Gastrocnemius medialis (tissue), 4 donors: ENCODE data around the gene PTPA.

ENCODE experiments used
- CTCF ChIP-seq, 5 experiments: fragments of 450-650 bp in 3 of 5; fragments of 200-600 bp in 2 of 5; sonication (generic) in 2 of 5; IDR thresholded peaks in 4 of 5; conservative IDR thresholded peaks in 1 of 5; 1 replicate in 4 of 5; 2 replicates in 1 of 5; pipeline ENCODE4 v1.5.1; 2016 to 2019; ENCODE audit warnings: antibody characterized with exemption in 5 of 5, mild to moderate bottlenecking in 3 of 5, moderate library complexity in 3 of 5
- POLR2A ChIP-seq, 2 donors: fragments of 450-650 bp; IDR thresholded peaks; one replicate each; pipeline ENCODE4 v1.6.1; 2017; ENCODE audit warnings: antibody characterized with exemption in 2 of 2, mild to moderate bottlenecking in 2 of 2, moderate library complexity in 2 of 2

GRCh38 chr9:129094387-129095169 is 16.6 kb upstream of the PTPA start:
- TF ChIP-seq CTCF (IDR thresholded peaks at IDR 0.05 in 4 of 5, conservative IDR thresholded peaks at IDR 0.05 in 1 of 5) (no peak), POLR2A (IDR thresholded peaks at IDR 0.05) (no peak)
